ENCODE data around the gene ZNF609. TPM values are rescaled to one million over a fixed set of nuclear protein-coding genes. Genes with fewer than 3 reads are reported as not detected.

ZNF609 gene
- polyA plus RNA-seq, 3 donors: 1.3 to 13.2 (median 1.7) TPM

GRCh38 chr15:64653757-64654156, 193.4 kb downstream of the ZNF609 start:
- Histone ChIP-seq H3K4me1 (ENCODE audit: control insufficient read depth in 1 of 2, insufficient read depth in 2 of 2, low read length in 2 of 2) (no peaks in the 10 kb centered on the region), H3K36me3 (replicated peaks in 1 of 2; ENCODE audit: control insufficient read depth in 1 of 2, insufficient read depth in 2 of 2, low read length in 2 of 2) (peaks cover 3 to 9% of the 10 kb centered on the region in 2 donors), H3K27ac (ENCODE audit: low read depth in 1 of 2, low read length in 2 of 2) (no peak overlapping the region), H3K27me3 (ENCODE audit: control insufficient read depth in 2 of 2, insufficient read depth in 2 of 2, low read length in 2 of 2) (no peaks in the 10 kb centered on the region), H3K4me2 (replicated peaks; ENCODE audit: extremely low read depth, low read length, poor library complexity, severe bottlenecking) (no peak overlapping the region), H4K20me1 (ENCODE audit: insufficient read depth, low read length) (peaks cover 11% of the 10 kb centered on the region), H3K9me3 (replicated peaks in 1 of 2; ENCODE audit: control insufficient read depth in 1 of 2, insufficient read depth in 1 of 2, low read length in 2 of 2) (no peaks in the 10 kb centered on the region), H3K79me2 (ENCODE audit: insufficient read depth, low read length) (peaks cover 25% of the 10 kb centered on the region), H3K4me3 (replicated peaks in 1 of 3; ENCODE audit: low read depth in 2 of 3, low read length in 3 of 3) (no peak overlapping the region), H2AFZ (ENCODE audit: insufficient read depth, low read depth, low read length, poor library complexity, severe bottlenecking) (no peak overlapping the region), H3K9ac (ENCODE audit: insufficient read depth, low read length, poor library complexity, severe bottlenecking) (no peak overlapping the region)
- H3K4me3 Mint-ChIP-seq: no peak overlapping the region
- no CpG with 5 or more reads among the region's 3 CpGs for WGBS (ENCODE audit: insufficient coverage)
- H3K9me3 Mint-ChIP-seq: no peaks in the 10 kb centered on the region
- DNase-seq: no peak
- H3K27ac Mint-ChIP-seq: no peak overlapping the region
- peaks cover 4% of the 10 kb centered on the region for H3K4me1 Mint-ChIP-seq
- H3K36me3 Mint-ChIP-seq: peaks cover 6 to 14% of the 10 kb centered on the region in 2 donors
- H3K27me3 Mint-ChIP-seq (ENCODE audit: low read depth in 3 of 3): no peaks in the 10 kb centered on the region
- peak; percentile 46 for TF ChIP-seq CTCF (IDR thresholded peaks at IDR 0.05)
- intact Hi-C loops (cut with micrococcal nuclease): no loop called here

GRCh38 chr15:64656508-64656907, 196.1 kb downstream of the ZNF609 start:
- no peak for TF ChIP-seq CTCF (IDR thresholded peaks at IDR 0.05)
- Histone ChIP-seq H3K9me3 (replicated peaks in 1 of 2; ENCODE audit: control insufficient read depth in 1 of 2, insufficient read depth in 1 of 2, low read length in 2 of 2) (no peaks in the 10 kb centered on the region), H3K9ac (ENCODE audit: insufficient read depth, low read length, poor library complexity, severe bottlenecking) (no peak overlapping the region), H3K27ac (ENCODE audit: low read depth in 1 of 2, low read length in 2 of 2) (no peak overlapping the region), H3K79me2 (ENCODE audit: insufficient read depth, low read length) (peaks cover 23% of the 10 kb centered on the region), H3K4me3 (replicated peaks in 1 of 3; ENCODE audit: low read depth in 2 of 3, low read length in 3 of 3) (no peak overlapping the region), H4K20me1 (ENCODE audit: insufficient read depth, low read length) (peaks cover 17% of the 10 kb centered on the region), H3K36me3 (replicated peaks in 1 of 2; ENCODE audit: control insufficient read depth in 1 of 2, insufficient read depth in 2 of 2, low read length in 2 of 2) (peaks cover 3 to 30% of the 10 kb centered on the region in 2 donors), H3K4me1 (ENCODE audit: control insufficient read depth in 1 of 2, insufficient read depth in 2 of 2, low read length in 2 of 2) (no peaks in the 10 kb centered on the region), H3K4me2 (replicated peaks; ENCODE audit: extremely low read depth, low read length, poor library complexity, severe bottlenecking) (no peak overlapping the region), H2AFZ (ENCODE audit: insufficient read depth, low read depth, low read length, poor library complexity, severe bottlenecking) (no peak overlapping the region), H3K27me3 (ENCODE audit: control insufficient read depth in 2 of 2, insufficient read depth in 2 of 2, low read length in 2 of 2) (no peaks in the 10 kb centered on the region)
- H3K36me3 Mint-ChIP-seq: peaks cover 6 to 19% of the 10 kb centered on the region in 2 donors
- H3K9me3 Mint-ChIP-seq: no peaks in the 10 kb centered on the region
- H3K27ac Mint-ChIP-seq: peak overlapping the region in 3 of 7 donors; percentile 5 to 35 (median 15)
- WGBS (ENCODE audit: insufficient coverage): 14% methylated on average over 1 of the region's 2 CpGs
- H3K4me1 Mint-ChIP-seq: peaks cover 1% of the 10 kb centered on the region
- no peak for DNase-seq
- no peak overlapping the region for H3K4me3 Mint-ChIP-seq
- intact Hi-C loops (cut with micrococcal nuclease): no loop called here
- no peaks in the 10 kb centered on the region for H3K27me3 Mint-ChIP-seq (ENCODE audit: low read depth in 3 of 3)

Data from CD14-positive monocyte (primary cell).